Gastroesophageal sphincter (tissue), 3 donors: Measurements from ENCODE around the gene ZNF197.

ENCODE experiments used
- CTCF ChIP-seq, 4 experiments: fragments of 200-600 bp in 2 of 4; fragments of 450-650 bp in 2 of 4; sonication (generic) in 1 of 4; IDR thresholded peaks; one replicate each; pipeline ENCODE4 v1.5.1; 2017 to 2019; ENCODE audit warnings: antibody characterized with exemption in 4 of 4, mild to moderate bottlenecking in 2 of 4, moderate library complexity in 2 of 4
- POLR2AphosphoS5 ChIP-seq: sonication (generic); formaldehyde crosslinking; IDR thresholded peaks from one replicate; pipeline ENCODE4 v1.6.1; 2017; ENCODE audit warnings: antibody characterized with exemption

- TF ChIP-seq POLR2AphosphoS5 (peak; percentile 49), CTCF (IDR thresholded peaks at IDR 0.05) (no peak)
Observed at GRCh38 chr3:44584646-44585501, 40.0 kb upstream of the ZNF197 start, which contains the start of gene ZNF660.
